ENCODE measurements around the gene SLC38A2.

SLC38A2 gene

GRCh38 chr12:46343118-46343852 is 29.3 kb downstream of the SLC38A2 start:
- H2BK5ac ChIP-seq (ENCODE audit: low read depth, low read length, poor library complexity), result no peak overlapping the region
- DNase-seq, result no peak
- no peaks in the 10 kb centered on the region for H3K27me3 ChIP-seq (ENCODE audit: insufficient read depth, low read length)
- H3K4me1 ChIP-seq (ENCODE audit: control insufficient read depth in 1 of 2, insufficient read depth in 2 of 2, low read length in 2 of 2), result peaks cover 0 to 4% of the 10 kb centered on the region in 2 experiments
- H2AK5ac ChIP-seq (ENCODE audit: low read length), result no peak overlapping the region
- no peak overlapping the region for H4K12ac ChIP-seq (ENCODE audit: low read depth, low read length)
- no peak overlapping the region for H3K4me2 ChIP-seq (ENCODE audit: low read length)
- H3K79me2 ChIP-seq (ENCODE audit: control insufficient read depth, insufficient read depth, low read length, poor library complexity), result no peaks in the 10 kb centered on the region
- no peak overlapping the region for H3K4ac ChIP-seq (ENCODE audit: low read depth, low read length)
- H3K79me1 ChIP-seq (ENCODE audit: low read length), result no peaks in the 10 kb centered on the region
- no peak overlapping the region for H3K4me3 ChIP-seq (ENCODE audit: low read depth, low read length)
- no peak overlapping the region for H2BK120ac ChIP-seq (ENCODE audit: insufficient read depth, low read length, poor library complexity)
- H2AFZ ChIP-seq (ENCODE audit: insufficient read depth, low read length, poor library complexity), result no peak overlapping the region
- no peak overlapping the region for H3K23ac ChIP-seq (ENCODE audit: low read length)
- H3K18ac ChIP-seq (ENCODE audit: low read length), result no peak overlapping the region
- H3K14ac ChIP-seq (ENCODE audit: low read length), result no peak overlapping the region
- no peak overlapping the region for H4K91ac ChIP-seq (ENCODE audit: low read depth, low read length)
- H3K9ac ChIP-seq (ENCODE audit: low read length), result no peak overlapping the region
- no peaks in the 10 kb centered on the region for H3K36me3 ChIP-seq (ENCODE audit: control insufficient read depth in 1 of 2, insufficient read depth in 2 of 2, low read length in 2 of 2)
- H4K8ac ChIP-seq (ENCODE audit: low read depth, low read length), result no peak overlapping the region
- no peak overlapping the region for H3K27ac ChIP-seq (ENCODE audit: low read depth, low read length)
- H3K9me3 ChIP-seq (ENCODE audit: insufficient read depth, low read depth, low read length), result no peaks in the 10 kb centered on the region
- WGBS (ENCODE audit: extremely low coverage, insufficient coverage, insufficient read length), result no CpG with 5 or more reads among the region's 3 CpGs
- H2BK12ac ChIP-seq (ENCODE audit: low read length), result no peak overlapping the region

GRCh38 chr12:46342562-46343033 is 30.0 kb downstream of the SLC38A2 start:
- WGBS (ENCODE audit: extremely low coverage, insufficient coverage, insufficient read length), result no CpG with 5 or more reads among the region's 3 CpGs

DNA sequence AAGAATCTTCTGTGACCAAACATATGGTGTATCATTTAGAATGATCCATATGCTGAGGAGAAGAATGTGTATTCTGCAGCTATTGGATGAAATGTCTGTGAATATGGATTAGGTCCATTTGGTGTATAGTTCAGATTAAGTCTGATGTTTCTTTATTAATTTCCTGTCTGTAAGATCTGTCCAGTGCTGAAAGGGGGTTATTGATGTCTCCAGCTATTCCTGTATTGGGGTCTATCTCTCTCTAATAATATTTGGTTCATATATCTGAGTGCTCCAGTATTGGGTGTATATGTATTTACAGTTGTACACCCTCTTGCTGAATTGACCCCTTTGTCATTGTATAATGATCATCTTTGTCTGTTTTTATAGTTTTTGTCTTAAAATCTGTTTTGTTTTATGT is 33.5 kb downstream of the SLC38A2 start:
- no peaks in the 10 kb centered on the region for H3K27me3 ChIP-seq (ENCODE audit: insufficient read depth, low read length)
- H4K91ac ChIP-seq (ENCODE audit: low read depth, low read length), result no peak overlapping the region
- H3K23ac ChIP-seq (ENCODE audit: low read length), result no peak overlapping the region
- H3K4me2 ChIP-seq (ENCODE audit: low read length), result no peak overlapping the region
- H3K79me1 ChIP-seq (ENCODE audit: low read length), result no peaks in the 10 kb centered on the region
- H2BK12ac ChIP-seq (ENCODE audit: low read length), result no peak overlapping the region
- no peak overlapping the region for H2AK5ac ChIP-seq (ENCODE audit: low read length)
- no peak for DNase-seq
- no peak overlapping the region for H4K12ac ChIP-seq (ENCODE audit: low read depth, low read length)
- no peak overlapping the region for H2AFZ ChIP-seq (ENCODE audit: insufficient read depth, low read length, poor library complexity)
- H3K4me1 ChIP-seq (ENCODE audit: control insufficient read depth in 1 of 2, insufficient read depth in 2 of 2, low read length in 2 of 2), result peaks cover 0 to 4% of the 10 kb centered on the region in 2 experiments
- no peak overlapping the region for H3K9ac ChIP-seq (ENCODE audit: low read length)
- H3K4me3 ChIP-seq (ENCODE audit: low read depth, low read length), result no peak overlapping the region
- H2BK5ac ChIP-seq (ENCODE audit: low read depth, low read length, poor library complexity), result no peak overlapping the region
- H3K18ac ChIP-seq (ENCODE audit: low read length), result no peak overlapping the region
- H3K36me3 ChIP-seq (ENCODE audit: control insufficient read depth in 1 of 2, insufficient read depth in 2 of 2, low read length in 2 of 2), result no peaks in the 10 kb centered on the region
- H4K8ac ChIP-seq (ENCODE audit: low read depth, low read length), result no peak overlapping the region
- H3K27ac ChIP-seq (ENCODE audit: low read depth, low read length), result no peak overlapping the region
- H3K9me3 ChIP-seq (ENCODE audit: insufficient read depth, low read depth, low read length), result no peaks in the 10 kb centered on the region
- no peak overlapping the region for H3K4ac ChIP-seq (ENCODE audit: low read depth, low read length)
- H3K14ac ChIP-seq (ENCODE audit: low read length), result no peak overlapping the region
- no peak overlapping the region for H2BK120ac ChIP-seq (ENCODE audit: insufficient read depth, low read length, poor library complexity)
- H3K79me2 ChIP-seq (ENCODE audit: control insufficient read depth, insufficient read depth, low read length, poor library complexity), result no peaks in the 10 kb centered on the region

More at GRCh38 chr12:46342562-46343033, 30.0 kb downstream of the SLC38A2 start:
- Histone ChIP-seq H4K8ac (ENCODE audit: low read depth, low read length) (no peak overlapping the region), H3K9ac (ENCODE audit: low read length) (no peak overlapping the region), H3K79me1 (ENCODE audit: low read length) (no peaks in the 10 kb centered on the region), H3K36me3 (ENCODE audit: control insufficient read depth in 1 of 2, insufficient read depth in 2 of 2, low read length in 2 of 2) (no peaks in the 10 kb centered on the region), H3K4me3 (ENCODE audit: low read depth, low read length) (no peak overlapping the region), H4K12ac (ENCODE audit: low read depth, low read length) (no peak overlapping the region), H3K27me3 (ENCODE audit: insufficient read depth, low read length) (no peaks in the 10 kb centered on the region), H3K9me3 (ENCODE audit: insufficient read depth, low read depth, low read length) (no peaks in the 10 kb centered on the region), H3K79me2 (ENCODE audit: control insufficient read depth, insufficient read depth, low read length, poor library complexity) (no peaks in the 10 kb centered on the region), H3K18ac (ENCODE audit: low read length) (no peak overlapping the region), H2AK5ac (ENCODE audit: low read length) (no peak overlapping the region), H3K14ac (ENCODE audit: low read length) (no peak overlapping the region), H4K91ac (ENCODE audit: low read depth, low read length) (no peak overlapping the region), H3K4me2 (ENCODE audit: low read length) (no peak overlapping the region), H2AFZ (ENCODE audit: insufficient read depth, low read length, poor library complexity) (no peak overlapping the region), H3K4ac (ENCODE audit: low read depth, low read length) (no peak overlapping the region), H3K4me1 (ENCODE audit: control insufficient read depth in 1 of 2, insufficient read depth in 2 of 2, low read length in 2 of 2) (peaks cover 0 to 4% of the 10 kb centered on the region in 2 experiments), H2BK5ac (ENCODE audit: low read depth, low read length, poor library complexity) (no peak overlapping the region), H2BK12ac (ENCODE audit: low read length) (no peak overlapping the region), H3K27ac (ENCODE audit: low read depth, low read length) (no peak overlapping the region), H2BK120ac (ENCODE audit: insufficient read depth, low read length, poor library complexity) (no peak overlapping the region), H3K23ac (ENCODE audit: low read length) (no peak overlapping the region)
- peak; percentile 14 to 38 for DNase-seq

GRCh38 chr12:46332260-46332659 is 40.3 kb downstream of the SLC38A2 start:
- Histone ChIP-seq H4K91ac (ENCODE audit: low read depth, low read length) (no peak overlapping the region), H3K4me3 (ENCODE audit: low read depth, low read length) (no peak overlapping the region), H3K14ac (ENCODE audit: low read length) (no peak overlapping the region), H4K12ac (ENCODE audit: low read depth, low read length) (no peak overlapping the region), H2AK5ac (ENCODE audit: low read length) (no peak overlapping the region), H3K9ac (ENCODE audit: low read length) (no peak overlapping the region), H2BK120ac (ENCODE audit: insufficient read depth, low read length, poor library complexity) (no peak overlapping the region), H3K27ac (ENCODE audit: low read depth, low read length) (no peak overlapping the region), H2BK5ac (ENCODE audit: low read depth, low read length, poor library complexity) (no peak overlapping the region), H3K23ac (ENCODE audit: low read length) (no peak overlapping the region), H3K36me3 (ENCODE audit: control insufficient read depth in 1 of 2, insufficient read depth in 2 of 2, low read length in 2 of 2) (no peaks in the 10 kb centered on the region), H3K18ac (ENCODE audit: low read length) (no peak overlapping the region), H4K8ac (ENCODE audit: low read depth, low read length) (no peak overlapping the region), H2AFZ (ENCODE audit: insufficient read depth, low read length, poor library complexity) (no peak overlapping the region), H3K4me1 (ENCODE audit: control insufficient read depth in 1 of 2, insufficient read depth in 2 of 2, low read length in 2 of 2) (no peaks in the 10 kb centered on the region), H3K9me3 (ENCODE audit: insufficient read depth, low read depth, low read length) (no peaks in the 10 kb centered on the region), H3K79me2 (ENCODE audit: control insufficient read depth, insufficient read depth, low read length, poor library complexity) (no peaks in the 10 kb centered on the region), H3K27me3 (ENCODE audit: insufficient read depth, low read length) (no peaks in the 10 kb centered on the region), H3K4me2 (ENCODE audit: low read length) (no peak overlapping the region), H3K4ac (ENCODE audit: low read depth, low read length) (no peak overlapping the region), H3K79me1 (ENCODE audit: low read length) (no peaks in the 10 kb centered on the region), H2BK12ac (ENCODE audit: low read length) (no peak overlapping the region)
- no CpG with 5 or more reads among the region's 3 CpGs for WGBS (ENCODE audit: extremely low coverage, insufficient coverage, insufficient read length)
- DNase-seq, result peak in 1 of 2 donors; percentile 10
